HepG2 (cell line): ENCODE data around the gene PRKCI. TPM values are rescaled to one million over a fixed set of nuclear protein-coding genes. Genes with fewer than 3 reads are reported as not detected.

Experiments used
- ATAC-seq: fragments of 200-7000 bp; cut with Tn5 transposase; 3 replicates; pipeline ENCODE4 v1.9.1; 2020; ENCODE audit warnings: mild to moderate bottlenecking, moderate library complexity
- BruUV-seq: library from RNA; stranded (reverse); fragments of 400-500 nt; replicated peaks from 2 replicates; lab custom pipeline; 2021; lab: Mats Ljungman, UMichigan
- CTCF ChIA-PET: fragments of 300-600 bp; formaldehyde crosslinking; extraction: SDS; loops from one replicate; lab custom pipeline; 2021; ENCODE audit warnings: low total read pairs, inconsistent platforms, low intra/inter-chr PET ratio; lab: Yijun Ruan, JAX
- POLR2A ChIA-PET: fragments of 350-600 bp; sonication (Branson Sonifier 250); formaldehyde crosslinking; loops from one replicate; lab custom pipeline; 2020; ENCODE audit warnings: antibody characterized with exemption, inconsistent platforms; lab: Yijun Ruan, JAX
- DNase-seq: peaks from one replicate; pipeline ENCODE4 v3.0.0-alpha.2; 2015; ENCODE audit warnings: low spot score
- FAIRE-seq: peaks from 3 replicates; lab custom pipeline; 2011; peaks lifted over from hg19 to GRCh38; lab: Jason Lieb, UNC
- H2AFZ ChIP-seq: one replicate; pipeline ENCODE4 v1.6.1; 2011; ENCODE audit warnings: low read length, inconsistent platforms
- H3K27ac ChIP-seq: fragments of 300-600 bp; 3 replicates; pipeline ENCODE4 v1.8.0; 2011; ENCODE audit warnings: mixed run types, mild to moderate bottlenecking, mixed read lengths, low read length, inconsistent platforms; ENCODE audit not compliant: insufficient read depth; ENCODE audit errors: extremely low read length
- H3K27me3 ChIP-seq, 2 experiments: fragments of 200-600 bp in 1 of 2; 2 replicates in 1 of 2; 3 replicates in 1 of 2; pipeline versions ENCODE4 v1.6.0 to v1.8.0; 2011; ENCODE audit warnings: low read length in 2 of 2, mild to moderate bottlenecking in 2 of 2, moderate library complexity in 2 of 2, inconsistent platforms in 1 of 2; ENCODE audit not compliant: insufficient read depth in 2 of 2, control insufficient read depth in 1 of 2
- H3K36me3 ChIP-seq, 2 experiments: fragments of 200-600 bp in 1 of 2; replicated peaks in 1 of 2; 2 replicates in 1 of 2; 3 replicates in 1 of 2; pipeline versions ENCODE4 v1.5.1 to v1.8.0; 2011; ENCODE audit warnings: low read length in 2 of 2, inconsistent platforms in 1 of 2; ENCODE audit not compliant: insufficient read depth in 2 of 2, control insufficient read depth in 1 of 2
- H3K4me1 ChIP-seq: 2 replicates; pipeline ENCODE4 v1.5.1; 2012; ENCODE audit warnings: low read length, inconsistent platforms; ENCODE audit not compliant: insufficient read depth
- H3K4me2 ChIP-seq: 2 replicates; pipeline ENCODE4 v1.6.0; 2011; ENCODE audit warnings: low read depth, low read length, inconsistent platforms
- H3K4me3 ChIP-seq, 3 experiments: fragments of 200-600 bp in 1 of 3; sonication (generic), shearing (Covaris generic) in 1 of 3; replicated peaks in 1 of 3; 2 replicates each; pipeline ENCODE4 v1.5.1; 2011 to 2016; ENCODE audit warnings: low read length in 3 of 3, inconsistent platforms in 2 of 3, low read depth in 2 of 3, mild to moderate bottlenecking in 2 of 3, control low read depth in 1 of 3, mixed read lengths in 1 of 3; ENCODE audit not compliant: insufficient read depth in 1 of 3
- H3K79me2 ChIP-seq: one replicate; pipeline ENCODE4 v1.6.1; 2011; ENCODE audit warnings: low read length, inconsistent platforms; ENCODE audit not compliant: insufficient read depth
- H3K9ac ChIP-seq: 2 replicates; pipeline ENCODE4 v1.6.0; 2011; ENCODE audit warnings: mild to moderate bottlenecking, low read depth, low read length, inconsistent platforms; ENCODE audit not compliant: insufficient read depth
- H3K9me3 ChIP-seq: 2 replicates; pipeline ENCODE4 v1.5.1; 2012; ENCODE audit warnings: mild to moderate bottlenecking, low read length
- H4K20me1 ChIP-seq: 2 replicates; pipeline ENCODE4 v1.6.0; 2011; ENCODE audit warnings: inconsistent platforms, mild to moderate bottlenecking, low read length, moderate library complexity; ENCODE audit not compliant: insufficient read depth
- GLMP ChIP-seq: sonication (generic); formaldehyde crosslinking; IDR thresholded peaks from 2 replicates; pipeline ENCODE4 v1.9.0; 2021; ENCODE audit warnings: missing genetic modification reagents, mild to moderate bottlenecking, borderline replicate concordance
- MXD4 ChIP-seq: IDR thresholded peaks from 2 replicates; pipeline ENCODE4 v1.6.1; 2016; ENCODE audit warnings: mild to moderate bottlenecking, missing biosample characterization, missing genetic modification reagents
- NFYC ChIP-seq: IDR thresholded peaks from 2 replicates; pipeline ENCODE4 v1.6.1; 2016; ENCODE audit warnings: missing genetic modification reagents, missing compliant biosample characterization
- RNF2 ChIP-seq: fragments of 450-650 bp; conservative IDR thresholded peaks from 2 replicates; pipeline ENCODE4 v1.6.1; 2016; ENCODE audit warnings: low read depth
- ZNF407 ChIP-seq: sonication (generic); formaldehyde crosslinking; IDR thresholded peaks from one replicate; pipeline ENCODE4 v1.5.1; 2020; ENCODE audit warnings: mild to moderate bottlenecking, missing genetic modification reagents; ENCODE audit errors: not compliant biosample characterization
- WGBS: methylation state at CpG from one replicate; pipeline ENCODE4 v1.1.6; 2017; ENCODE audit warnings: low lambda C conversion rate; 5-methylcytosine and 5-hydroxymethylcytosine counted together
- in situ Hi-C: cut with HindIII; loops from 2 replicates; pipeline ENCODE4 v1.10.0; 2017; ENCODE audit warnings: low pct_unique_long_range_greater_than_20kb; ENCODE audit not compliant: extremely low pct_ligation_motif_present
- intact Hi-C: fragments of 100-400 bp; cut with micrococcal nuclease; formaldehyde crosslinking; loops from one replicate; pipeline ENCODE4 v1.10.0; 2022; ENCODE audit not compliant: unreplicated experiment
- polyA plus RNA-seq, 8 experiments: library from polyadenylated mRNA; depleted of rRNA in 3 of 8; stranded (reverse) in 7 of 8; unstranded in 1 of 8; fragments of >200 nt; fragmentation: Illumina TruSeq in 4 of 8; extraction: Trizol in 4 of 8; gene quantifications; 2 replicates each; pipeline versions ENCODE4 v1.2.1 to v1.2.3, GENCODE V29; 2011 to 2016; ENCODE audit warnings: low read depth in 4 of 8, missing spikeins in 1 of 8, mixed read lengths in 1 of 8; ENCODE audit not compliant: insufficient read depth in 1 of 8
- total RNA-seq, 5 experiments: library from RNA; depleted of rRNA; stranded (reverse); fragments of >200 nt; fragmentation: Illumina TruSeq; extraction: Trizol; gene quantifications; 2 replicates each; pipeline ENCODE4 v1.2.3, GENCODE V29; 2016; ENCODE audit warnings: low read depth in 1 of 5
- TF ChIP-seq, protein P1 (sequence below): sonication (generic); formaldehyde crosslinking; IDR thresholded peaks from 2 replicates; pipeline ENCODE4 v1.4.0; 2020; ENCODE audit warnings: missing genetic modification reagents, borderline replicate concordance

Gene PRKCI
- total and polyA plus RNA-seq, 2 of the 13 experiments (the other 11 are each of a cell fraction or from before 2014, with no cell fraction given): 17.2 to 30.4 TPM

- TF ChIP-seq ZNF407 (CRISPR knock-in tag): no peak
These were observed 34.9 kb downstream of the PRKCI start (continued) for GRCh38 chr3:170257145-170257544.

DNA sequence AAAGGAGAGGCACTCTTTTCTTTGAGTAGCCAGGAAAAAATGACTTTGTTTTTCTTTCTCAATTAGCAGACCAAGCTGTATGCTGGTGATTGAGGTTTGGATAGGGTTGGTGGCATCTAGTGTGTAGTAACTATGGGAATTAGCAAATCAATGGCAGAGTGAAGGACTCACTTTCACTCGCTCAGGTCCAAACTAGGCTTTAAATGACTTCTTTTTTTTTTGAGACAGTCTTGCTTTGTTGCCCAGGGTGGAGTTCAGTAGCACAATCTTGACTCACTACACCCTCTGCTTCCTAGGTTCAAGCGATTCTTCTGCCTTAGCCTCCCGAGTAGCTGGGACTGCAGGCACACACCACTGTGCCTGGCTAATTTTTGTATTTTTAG, 35.9 kb downstream of the PRKCI start:
- no peak overlapping the region for H3K4me3 ChIP-seq
- DNase-seq (no peak), FAIRE-seq (no peak), ATAC-seq (no peak)
- 100% methylated on average over 3 of the region's 3 CpGs for WGBS
- H3K36me3 ChIP-seq: peaks cover 2 to 13% of the 10 kb centered on the region in 2 experiments; a peak in 3 of 5 replicates
- no peak for TF ChIP-seq NFYC (CRISPR knock-in tag)
- no peak for TF ChIP-seq MXD4
- TF ChIP-seq, protein P1, sequence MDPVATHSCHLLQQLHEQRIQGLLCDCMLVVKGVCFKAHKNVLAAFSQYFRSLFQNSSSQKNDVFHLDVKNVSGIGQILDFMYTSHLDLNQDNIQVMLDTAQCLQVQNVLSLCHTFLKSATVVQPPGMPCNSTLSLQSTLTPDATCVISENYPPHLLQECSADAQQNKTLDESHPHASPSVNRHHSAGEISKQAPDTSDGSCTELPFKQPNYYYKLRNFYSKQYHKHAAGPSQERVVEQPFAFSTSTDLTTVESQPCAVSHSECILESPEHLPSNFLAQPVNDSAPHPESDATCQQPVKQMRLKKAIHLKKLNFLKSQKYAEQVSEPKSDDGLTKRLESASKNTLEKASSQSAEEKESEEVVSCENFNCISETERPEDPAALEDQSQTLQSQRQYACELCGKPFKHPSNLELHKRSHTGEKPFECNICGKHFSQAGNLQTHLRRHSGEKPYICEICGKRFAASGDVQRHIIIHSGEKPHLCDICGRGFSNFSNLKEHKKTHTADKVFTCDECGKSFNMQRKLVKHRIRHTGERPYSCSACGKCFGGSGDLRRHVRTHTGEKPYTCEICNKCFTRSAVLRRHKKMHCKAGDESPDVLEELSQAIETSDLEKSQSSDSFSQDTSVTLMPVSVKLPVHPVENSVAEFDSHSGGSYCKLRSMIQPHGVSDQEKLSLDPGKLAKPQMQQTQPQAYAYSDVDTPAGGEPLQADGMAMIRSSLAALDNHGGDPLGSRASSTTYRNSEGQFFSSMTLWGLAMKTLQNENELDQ: no peak
- no peak for TF ChIP-seq RNF2
- TF ChIP-seq GLMP (CRISPR knock-in tag): no peak
- intact Hi-C loops: no loop called here
- in situ Hi-C loops: no loop called here
- H3K79me2 ChIP-seq: no peaks in the 10 kb centered on the region
- H3K9ac ChIP-seq: no peak overlapping the region
- H3K9me3 ChIP-seq: no peaks in the 10 kb centered on the region
- no peaks in the 10 kb centered on the region for H3K4me1 ChIP-seq
- H3K27ac ChIP-seq: no peak overlapping the region
- no peak overlapping the region for H3K4me2 ChIP-seq
- H4K20me1 ChIP-seq: no peaks in the 10 kb centered on the region
- BruUV-seq: no TSS peak
- no peaks in the 10 kb centered on the region for H3K27me3 ChIP-seq
- ChIA-PET CTCF (no interaction called here), POLR2A (interaction anchor here (0.7 kb wide), 1 partner anchor 12 kb away, joined by 4 read pairs; no protein-coding TSS in a partner anchor)
- H2AFZ ChIP-seq: no peak overlapping the region
